HG03469 (cell line): ENCODE measurements around the gene R3HDM2.
A peak's percentile ranks its signal among the peaks of the same experiment; 100 is the strongest.

Experiments
- ATAC-seq: cut with Tn5 transposase; IDR thresholded peaks from one replicate; pipeline ENCODE4 v1.9.1; 2021; ENCODE audit warnings: mild to moderate bottlenecking, moderate library complexity, moderate number of reproducible peaks; ENCODE audit not compliant: unreplicated experiment

Gene R3HDM2

DNA sequence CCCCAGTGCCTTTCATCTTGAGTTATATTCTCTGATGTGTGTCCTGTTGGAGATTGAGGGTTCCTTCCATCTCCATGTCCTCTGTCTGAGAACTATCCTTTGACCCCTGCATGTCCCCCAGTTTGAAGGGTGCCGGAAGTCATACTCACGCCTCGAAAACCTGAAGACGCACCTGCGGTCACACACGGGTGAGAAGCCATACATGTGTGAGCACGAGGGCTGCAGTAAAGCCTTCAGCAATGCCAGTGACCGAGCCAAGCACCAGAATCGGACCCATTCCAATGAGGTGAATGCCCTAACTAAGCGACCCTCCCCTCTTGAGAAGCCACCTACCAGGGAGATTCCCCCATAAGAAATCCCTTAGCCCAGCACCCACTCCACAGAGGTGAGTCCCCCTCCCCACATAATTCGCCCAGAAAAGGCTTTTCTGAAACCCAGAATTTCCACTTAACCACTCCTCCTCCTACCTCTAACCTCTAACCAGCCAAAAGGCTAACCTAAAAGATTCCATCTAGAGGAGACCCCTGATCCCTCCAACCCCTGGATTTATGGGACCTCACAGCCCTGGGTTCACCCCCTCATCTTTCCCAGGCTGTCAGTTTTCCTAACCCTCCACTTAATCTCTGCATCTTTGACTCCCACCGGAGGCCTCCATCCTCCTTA is 36.5 kb upstream of the R3HDM2 start:
- no peak for ATAC-seq

DNA sequence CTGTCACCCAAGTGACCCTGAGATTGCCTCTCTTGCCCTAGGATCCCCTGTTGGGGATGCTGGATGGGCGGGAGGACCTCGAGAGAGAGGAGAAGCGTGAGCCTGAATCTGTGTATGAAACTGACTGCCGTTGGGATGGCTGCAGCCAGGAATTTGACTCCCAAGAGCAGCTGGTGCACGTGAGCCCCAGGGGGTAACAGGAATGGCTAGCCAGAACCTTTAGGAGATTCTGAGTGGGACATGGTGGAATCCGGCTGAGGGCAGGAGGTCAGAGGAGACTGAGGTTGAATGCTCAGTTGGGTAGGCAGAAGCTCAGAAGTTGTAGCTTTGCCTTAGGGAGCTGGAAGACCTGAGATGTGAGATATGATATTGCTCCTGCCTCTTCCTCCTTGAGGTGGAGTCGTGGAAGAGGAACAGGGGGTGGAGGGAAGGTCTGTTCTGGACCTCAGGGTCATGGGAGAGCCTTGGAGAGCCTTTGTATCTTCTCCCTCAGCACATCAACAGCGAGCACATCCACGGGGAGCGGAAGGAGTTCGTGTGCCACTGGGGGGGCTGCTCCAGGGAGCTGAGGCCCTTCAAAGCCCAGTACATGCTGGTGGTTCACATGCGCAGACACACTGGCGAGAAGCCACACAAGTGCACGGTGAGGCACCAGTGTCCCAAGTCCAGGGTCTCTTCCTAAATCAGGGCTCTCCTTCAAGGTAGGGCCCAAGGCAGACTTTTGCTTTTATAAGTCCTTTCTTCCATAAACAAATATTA is 35.1 kb upstream of the R3HDM2 start:
- no peak for ATAC-seq

DNA sequence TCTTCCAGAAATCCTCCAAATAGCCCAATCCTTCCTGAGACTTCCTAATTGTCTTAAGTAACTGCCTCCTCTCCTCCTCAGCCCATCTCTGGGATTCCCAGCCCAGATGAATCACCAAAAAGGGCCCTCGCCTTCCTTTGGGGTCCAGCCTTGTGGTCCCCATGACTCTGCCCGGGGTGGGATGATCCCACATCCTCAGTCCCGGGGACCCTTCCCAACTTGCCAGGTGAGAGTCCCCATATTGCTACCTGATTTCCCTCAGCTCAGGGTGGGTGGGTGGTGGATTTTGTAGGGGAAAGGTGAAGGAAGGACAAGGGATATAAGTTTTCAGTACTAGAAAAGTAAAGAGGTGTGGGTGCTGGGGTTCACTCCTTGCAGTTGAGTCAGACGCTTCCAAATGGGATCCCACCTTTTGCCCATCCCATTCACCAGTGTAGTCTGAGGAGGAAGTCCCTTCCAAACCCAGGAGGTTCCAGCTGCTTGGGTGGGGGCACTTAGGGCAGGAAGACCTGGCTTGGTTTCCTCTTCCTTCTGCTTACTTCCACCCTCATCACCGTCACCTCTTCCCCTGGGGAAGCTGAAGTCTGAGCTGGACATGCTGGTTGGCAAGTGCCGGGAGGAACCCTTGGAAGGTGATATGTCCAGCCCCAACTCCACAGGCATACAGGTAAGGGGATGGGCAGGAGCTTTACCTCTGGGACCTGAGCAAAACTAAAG is 34.3 kb upstream of the R3HDM2 start:
- no peak for ATAC-seq

DNA sequence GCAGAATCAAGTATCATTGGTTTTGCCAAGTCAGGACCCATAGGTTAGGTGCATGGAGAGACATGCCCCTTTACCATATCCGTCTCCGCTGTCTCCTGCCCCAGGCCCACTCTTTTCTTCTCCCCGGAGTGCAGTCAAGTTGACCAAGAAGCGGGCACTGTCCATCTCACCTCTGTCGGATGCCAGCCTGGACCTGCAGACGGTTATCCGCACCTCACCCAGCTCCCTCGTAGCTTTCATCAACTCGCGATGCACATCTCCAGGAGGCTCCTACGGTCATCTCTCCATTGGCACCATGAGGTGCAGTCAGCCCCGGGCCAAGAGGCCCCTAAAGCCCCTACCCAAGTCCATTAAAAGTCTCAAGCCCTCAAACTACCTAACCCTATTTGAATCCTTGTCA is 33.7 kb upstream of the R3HDM2 start:
- no peak for ATAC-seq

DNA sequence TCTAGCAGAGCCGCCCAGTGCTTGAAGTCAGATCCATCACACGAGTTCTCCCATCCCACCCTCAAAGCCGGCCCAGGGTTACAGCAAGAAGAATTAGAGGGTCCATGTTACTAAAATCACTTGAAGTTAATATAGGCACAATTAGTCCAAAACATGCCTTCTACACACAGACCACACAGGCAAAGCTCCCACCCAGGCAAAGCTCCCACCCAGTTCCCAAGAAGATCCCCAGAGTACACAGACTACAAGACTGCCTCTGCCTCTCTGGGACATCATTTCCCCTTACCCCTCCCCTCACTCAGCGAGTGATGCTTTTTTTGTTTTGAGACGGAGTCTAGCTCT is 32.0 kb upstream of the R3HDM2 start:
- ATAC-seq = no peak

DNA sequence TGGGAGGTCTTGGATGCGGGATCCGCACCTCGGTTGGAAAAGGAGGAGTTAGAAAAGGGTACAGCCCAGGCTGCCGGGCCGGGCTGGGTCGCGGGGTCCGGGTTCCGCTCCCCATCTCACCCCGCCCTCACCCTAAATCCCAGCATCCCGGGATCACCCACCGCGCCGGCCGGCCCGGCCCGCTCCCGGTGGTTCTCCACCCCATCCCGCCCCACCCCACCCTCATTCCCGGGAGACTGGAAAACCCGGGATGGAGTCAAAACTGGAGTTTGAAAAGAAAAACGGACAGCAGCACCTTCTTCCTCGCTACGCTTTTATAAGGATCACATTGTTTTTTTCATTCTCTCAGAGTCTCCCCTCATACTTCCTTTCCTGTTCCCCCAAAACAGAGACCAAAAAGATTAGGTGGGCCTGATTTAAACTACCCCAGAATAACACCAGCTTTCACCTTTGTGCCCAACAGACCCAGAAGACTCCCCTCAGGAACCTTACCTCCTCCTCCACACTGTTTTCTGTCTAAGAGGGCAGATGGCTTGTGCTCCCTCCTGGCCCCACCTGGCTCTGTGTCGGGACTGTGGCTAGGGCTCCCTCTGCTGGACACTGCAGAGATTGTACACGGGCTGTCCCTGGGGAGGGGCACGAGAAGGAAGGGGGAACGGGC is 31.5 kb upstream of the R3HDM2 start:
- peak; percentile 35 for ATAC-seq

DNA sequence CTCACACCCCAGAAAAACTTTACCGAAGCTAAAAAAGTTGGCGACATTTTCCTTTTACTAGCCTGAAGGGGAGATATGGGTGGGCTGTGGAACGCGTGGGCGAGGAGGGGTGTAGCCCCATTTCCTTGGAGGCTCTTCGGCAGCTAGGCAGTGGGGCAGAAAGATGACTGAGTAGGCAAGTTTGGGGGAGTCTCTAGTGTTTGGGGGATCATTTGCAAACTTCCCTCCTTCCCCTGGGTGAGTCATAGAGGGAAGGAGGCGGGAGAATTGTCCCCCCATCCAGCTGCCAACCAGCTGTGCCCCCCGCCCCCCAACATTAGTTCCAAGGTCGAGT is 31.0 kb upstream of the R3HDM2 start:
- no peak for ATAC-seq

DNA sequence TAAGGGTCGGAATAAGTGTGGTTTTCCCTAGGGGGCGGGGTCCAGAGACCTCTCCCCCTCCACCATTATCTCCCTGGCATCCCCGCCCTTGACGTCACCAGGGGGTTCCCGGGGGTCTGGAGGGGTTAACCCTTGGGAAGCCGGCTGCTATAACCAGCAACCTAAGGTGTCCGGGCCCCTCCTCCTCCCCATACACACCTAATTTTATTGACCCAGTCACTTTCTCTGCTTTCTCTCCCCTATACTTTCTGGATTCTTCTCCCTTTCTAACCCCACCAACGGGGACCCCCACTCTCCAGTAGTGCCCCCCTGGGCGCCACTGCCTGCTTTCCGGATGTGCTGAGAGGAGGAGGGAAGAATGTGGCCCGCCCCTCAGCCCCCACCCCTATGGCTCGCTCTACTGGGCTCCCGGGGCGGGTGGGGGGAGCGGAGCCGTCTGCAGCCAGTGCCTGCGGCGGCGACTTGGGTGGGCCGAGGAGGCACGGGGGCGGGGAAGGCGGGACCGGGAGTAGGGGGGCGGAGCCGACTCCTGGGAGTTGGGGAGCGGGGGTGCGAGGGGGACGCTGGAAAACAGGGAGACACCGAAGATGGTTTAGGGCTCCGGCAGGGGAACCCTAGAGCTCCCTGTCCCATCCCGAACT is 30.6 kb upstream of the R3HDM2 start:
- no peak for ATAC-seq

DNA sequence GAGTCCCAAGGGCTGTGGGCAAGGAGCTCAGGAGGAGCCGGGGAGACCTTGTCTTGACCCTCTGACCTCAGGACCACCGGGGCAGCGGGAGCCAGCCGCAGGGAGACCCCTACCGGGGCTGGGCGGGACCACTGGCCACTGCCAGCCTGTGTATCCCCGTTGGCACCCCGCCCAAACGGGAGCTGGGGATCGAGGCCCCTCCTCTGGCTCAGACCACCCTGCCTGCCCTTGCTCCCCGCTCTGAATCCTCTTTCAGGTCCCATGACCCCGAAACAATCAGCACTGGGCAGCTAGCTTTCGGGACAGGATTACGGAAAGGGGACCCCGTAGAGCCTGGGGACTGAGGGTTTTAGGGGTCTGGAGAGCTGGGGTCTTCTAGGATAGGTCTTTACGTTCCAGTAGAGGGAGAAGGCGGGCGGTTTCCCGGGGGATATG is 30.0 kb upstream of the R3HDM2 start:
- no peak for ATAC-seq

DNA sequence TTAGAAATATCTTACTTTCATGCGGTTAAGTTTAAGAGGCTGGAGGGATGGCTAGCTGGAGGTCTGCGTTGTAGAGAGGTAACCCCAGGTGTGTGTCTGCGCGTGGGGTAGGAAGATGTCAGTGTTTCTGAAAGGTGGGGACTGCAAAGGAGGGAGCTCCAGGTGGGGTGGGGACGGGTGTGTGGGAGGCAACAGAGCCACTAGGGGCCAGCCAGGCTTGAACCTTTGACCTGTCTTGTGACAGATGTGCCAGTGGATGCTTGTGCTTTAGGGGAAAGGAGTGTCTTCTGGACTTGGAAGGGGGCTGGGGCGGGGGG is 29.6 kb upstream of the R3HDM2 start:
- ATAC-seq = no peak

DNA sequence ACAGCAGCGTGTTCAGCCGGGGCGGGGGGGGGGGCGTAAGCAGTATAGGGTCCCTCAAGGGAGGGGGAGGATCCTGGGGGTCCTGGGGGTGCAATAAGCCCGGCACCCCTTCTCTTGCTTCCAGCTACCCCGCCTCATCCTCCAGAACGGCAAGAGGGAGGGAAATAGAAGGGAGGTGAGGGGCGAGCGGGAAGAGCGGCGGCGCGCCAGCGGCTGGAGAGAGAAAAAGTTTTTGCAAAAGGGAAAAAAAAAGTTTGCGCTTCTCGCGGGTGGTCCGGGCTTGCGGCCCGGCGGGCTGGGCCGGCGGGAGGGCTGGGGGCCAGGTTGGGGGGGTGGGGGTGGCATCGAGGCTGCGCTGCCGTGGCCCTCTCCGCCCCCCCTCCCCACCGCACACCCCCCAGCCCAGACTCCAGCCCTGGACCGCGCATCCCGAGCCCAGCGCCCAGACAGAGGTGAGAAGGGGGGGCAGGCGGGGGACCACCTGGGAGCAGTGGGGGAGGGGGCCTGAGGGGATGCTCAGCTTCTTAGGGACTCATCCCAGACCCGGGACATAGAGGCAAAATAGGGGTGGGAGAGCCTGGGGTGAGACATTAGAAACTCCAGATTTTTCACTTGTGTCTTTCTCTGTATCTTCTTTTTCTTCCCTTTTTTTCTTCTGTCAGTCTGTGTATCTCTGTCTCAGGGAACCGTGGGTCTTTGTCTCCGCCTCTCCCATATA is 29.1 kb upstream of the R3HDM2 start, which contains the start of gene GLI1:
TSS of gene GLI1 (plus strand) at position 36 of the 718 bp plus-strand sequence. CDS start 3,907 bp downstream, outside the sequence.
- ATAC-seq = no peak

DNA sequence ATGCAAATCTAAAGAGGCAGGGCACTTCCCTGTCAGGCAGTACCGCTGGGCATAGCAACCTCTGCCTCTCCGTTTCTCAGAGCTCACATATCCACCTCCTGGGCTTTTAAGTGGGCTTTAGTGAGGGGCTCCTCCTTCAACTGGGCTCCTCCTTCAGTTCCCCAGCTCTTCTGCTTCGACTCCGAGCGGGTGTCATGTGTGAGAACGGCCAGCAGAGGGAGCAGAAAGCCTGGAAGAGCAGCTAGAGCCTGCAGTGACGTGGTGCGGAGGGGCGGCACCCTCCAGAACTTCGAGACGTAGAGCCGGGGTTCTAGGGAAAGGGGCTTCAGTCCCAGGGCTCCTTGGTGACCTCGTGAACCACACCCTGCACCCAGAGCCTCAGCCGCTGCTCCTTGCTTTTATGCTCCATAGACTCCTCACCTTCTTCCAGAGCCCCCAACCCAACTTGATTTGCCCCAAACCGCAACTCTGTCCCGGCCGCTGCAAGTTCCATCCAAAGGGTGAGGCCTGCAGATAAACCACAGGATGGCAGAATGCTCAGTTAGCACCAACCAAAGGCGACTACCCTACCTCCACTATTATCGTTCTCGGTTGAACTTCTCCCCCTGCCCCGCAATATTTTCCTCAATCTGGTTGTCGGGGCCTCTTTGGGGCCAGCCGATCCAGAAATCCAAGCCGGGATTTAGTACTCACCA is 28.4 kb upstream of the R3HDM2 start:
- ATAC-seq = peak; percentile 39

DNA sequence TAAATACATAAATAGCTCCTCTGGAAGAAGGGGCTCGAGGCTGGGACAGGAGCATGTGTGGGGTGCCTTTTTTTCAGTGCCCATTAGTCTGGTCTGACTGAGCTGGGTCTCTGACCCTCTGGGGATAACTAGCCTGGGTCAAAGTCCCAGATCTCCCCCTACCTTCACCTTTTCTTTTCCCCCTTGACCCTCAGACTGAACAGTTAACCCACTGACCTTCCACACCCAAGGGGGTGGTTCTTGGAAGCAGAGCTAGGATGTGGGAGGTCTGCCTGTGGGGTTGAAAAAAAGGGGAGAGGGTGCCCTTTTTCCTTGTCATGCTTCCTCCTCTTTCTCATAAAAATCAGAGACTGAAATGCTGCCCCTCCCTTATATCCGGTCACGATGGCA is 27.8 kb upstream of the R3HDM2 start:
- no peak for ATAC-seq

DNA sequence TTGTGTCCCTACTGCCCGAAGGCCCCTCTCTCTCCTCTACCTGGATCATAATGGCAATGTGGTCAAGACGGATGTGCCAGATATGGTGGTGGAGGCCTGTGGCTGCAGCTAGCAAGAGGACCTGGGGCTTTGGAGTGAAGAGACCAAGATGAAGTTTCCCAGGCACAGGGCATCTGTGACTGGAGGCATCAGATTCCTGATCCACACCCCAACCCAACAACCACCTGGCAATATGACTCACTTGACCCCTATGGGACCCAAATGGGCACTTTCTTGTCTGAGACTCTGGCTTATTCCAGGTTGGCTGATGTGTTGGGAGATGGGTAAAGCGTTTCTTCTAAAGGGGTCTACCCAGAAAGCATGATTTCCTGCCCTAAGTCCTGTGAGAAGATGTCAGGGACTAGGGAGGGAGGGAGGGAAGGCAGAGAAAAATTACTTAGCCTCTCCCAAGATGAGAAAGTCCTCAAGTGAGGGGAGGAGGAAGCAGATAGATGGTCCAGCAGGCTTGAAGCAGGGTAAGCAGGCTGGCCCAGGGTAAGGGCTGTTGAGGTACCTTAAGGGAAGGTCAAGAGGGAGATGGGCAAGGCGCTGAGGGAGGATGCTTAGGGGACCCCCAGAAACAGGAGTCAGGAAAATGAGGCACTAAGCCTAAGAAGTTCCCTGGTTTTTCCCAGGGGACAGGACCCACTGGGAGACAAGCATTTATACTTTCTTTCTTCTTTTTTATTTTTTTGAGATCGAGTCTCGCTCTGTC is 26.1 kb upstream of the R3HDM2 start:
- ATAC-seq = no peak

DNA sequence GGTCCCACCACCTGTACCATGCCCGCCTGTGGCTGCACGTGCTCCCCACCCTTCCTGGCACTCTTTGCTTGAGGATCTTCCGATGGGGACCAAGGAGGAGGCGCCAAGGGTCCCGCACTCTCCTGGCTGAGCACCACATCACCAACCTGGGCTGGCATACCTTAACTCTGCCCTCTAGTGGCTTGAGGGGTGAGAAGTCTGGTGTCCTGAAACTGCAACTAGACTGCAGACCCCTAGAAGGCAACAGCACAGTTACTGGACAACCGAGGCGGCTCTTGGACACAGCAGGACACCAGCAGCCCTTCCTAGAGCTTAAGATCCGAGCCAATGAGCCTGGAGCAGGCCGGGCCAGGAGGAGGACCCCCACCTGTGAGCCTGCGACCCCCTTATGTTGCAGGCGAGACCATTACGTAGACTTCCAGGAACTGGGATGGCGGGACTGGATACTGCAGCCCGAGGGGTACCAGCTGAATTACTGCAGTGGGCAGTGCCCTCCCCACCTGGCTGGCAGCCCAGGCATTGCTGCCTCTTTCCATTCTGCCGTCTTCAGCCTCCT is 25.4 kb upstream of the R3HDM2 start:
- ATAC-seq = no peak

DNA sequence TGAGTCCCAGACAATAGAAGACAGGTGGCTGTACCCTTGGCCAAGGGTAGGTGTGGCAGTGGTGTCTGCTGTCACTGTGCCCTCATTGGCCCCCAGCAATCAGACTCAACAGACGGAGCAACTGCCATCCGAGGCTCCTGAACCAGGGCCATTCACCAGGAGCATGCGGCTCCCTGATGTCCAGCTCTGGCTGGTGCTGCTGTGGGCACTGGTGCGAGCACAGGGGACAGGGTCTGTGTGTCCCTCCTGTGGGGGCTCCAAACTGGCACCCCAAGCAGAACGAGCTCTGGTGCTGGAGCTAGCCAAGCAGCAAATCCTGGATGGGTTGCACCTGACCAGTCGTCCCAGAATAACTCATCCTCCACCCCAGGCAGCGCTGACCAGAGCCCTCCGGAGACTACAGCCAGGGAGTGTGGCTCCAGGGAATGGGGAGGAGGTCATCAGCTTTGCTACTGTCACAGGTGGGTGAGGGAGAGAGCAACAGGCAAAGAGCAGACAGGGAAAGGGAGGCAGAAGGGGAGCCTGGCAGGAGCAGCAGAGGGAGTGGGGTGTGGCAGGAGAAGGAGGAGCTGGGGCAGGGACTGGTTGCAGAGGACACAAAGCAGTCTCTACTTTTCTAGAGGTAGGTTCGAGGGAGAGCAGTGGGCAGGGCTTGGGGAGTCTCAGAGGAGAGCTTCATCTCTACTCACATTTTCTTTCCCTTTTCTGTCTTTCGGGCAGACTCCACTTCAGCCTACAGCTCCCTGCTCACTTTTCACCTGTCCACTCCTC is 24.7 kb upstream of the R3HDM2 start:
- no peak for ATAC-seq

DNA sequence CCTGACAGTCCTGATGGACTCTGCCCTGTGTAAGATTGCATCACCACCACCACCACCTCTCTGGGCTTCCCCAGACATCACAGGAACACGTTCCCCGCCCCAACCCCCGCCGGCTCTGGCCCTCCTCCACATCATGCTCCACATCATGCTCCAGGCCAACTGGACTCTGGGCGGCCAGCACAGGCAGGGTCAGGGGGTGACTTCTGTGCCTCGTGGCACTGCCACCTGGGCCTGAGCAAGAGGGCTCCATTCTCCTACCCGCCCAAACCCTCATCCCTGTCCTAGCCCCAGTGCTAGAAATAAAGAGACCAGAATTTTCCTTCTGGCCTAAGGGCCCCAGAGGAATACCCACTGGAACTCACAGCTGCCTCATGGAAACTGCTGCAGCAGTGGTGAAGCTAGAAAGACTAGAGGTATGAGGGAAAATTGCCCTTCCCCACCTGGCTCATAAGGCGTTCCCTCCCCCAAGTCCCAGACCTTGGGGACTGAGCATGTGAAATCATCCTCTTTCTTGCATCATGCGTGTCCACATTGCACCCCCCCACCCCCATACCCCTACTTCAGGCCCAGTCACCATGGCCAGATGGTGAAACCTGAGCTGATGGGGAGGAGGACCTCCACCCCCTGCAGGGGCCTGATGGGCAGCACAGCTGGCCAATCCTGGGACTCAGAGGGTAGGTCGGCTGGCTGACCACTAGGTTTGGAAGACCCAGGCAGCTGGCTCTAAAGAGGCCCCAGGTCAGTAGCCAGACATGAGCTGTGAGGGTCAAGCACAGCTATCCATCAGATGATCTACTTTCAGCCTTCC is 23.9 kb upstream of the R3HDM2 start, which contains the start of gene INHBE:
TSS of gene INHBE (plus strand) at position 742 of the 808 bp plus-strand sequence. CDS start 230 bp downstream, outside the sequence.
- no peak for ATAC-seq
